Chondrocyte (in vitro differentiated cells): ENCODE measurements around the gene ARHGEF5. TPM values are rescaled to one million over a fixed set of nuclear protein-coding genes. Genes with fewer than 3 reads are reported as not detected.

ENCODE experiments used
- DNase-seq: peaks from one replicate; pipeline ENCODE4 v3.0.0; 2021; ENCODE audit warnings: mixed read lengths, low spot score
- H3K27ac Mint-ChIP-seq: one replicate; pipeline ENCODE4 v1.8.0; 2021; ENCODE audit warnings: mild to moderate bottlenecking, moderate library complexity, mixed read lengths; ENCODE audit not compliant: unreplicated experiment
- H3K27me3 Mint-ChIP-seq: 2 replicates; pipeline ENCODE4 v1.8.0; 2021; ENCODE audit warnings: low read depth, mixed read lengths
- H3K36me3 Mint-ChIP-seq: 2 replicates; pipeline ENCODE4 v1.8.0; 2021; ENCODE audit warnings: low read depth, mixed read lengths
- H3K4me1 Mint-ChIP-seq: 2 replicates; pipeline ENCODE4 v1.8.0; 2021; ENCODE audit warnings: low read depth, mild to moderate bottlenecking, mixed read lengths
- H3K4me3 Mint-ChIP-seq: one replicate; pipeline ENCODE4 v1.8.0; 2021; ENCODE audit warnings: mild to moderate bottlenecking, moderate library complexity, mixed read lengths; ENCODE audit not compliant: unreplicated experiment
- H3K9me3 Mint-ChIP-seq: 2 replicates; pipeline ENCODE4 v1.8.0; 2021; ENCODE audit warnings: low read depth, mixed read lengths
- CTCF ChIP-seq: fragments of 200-600 bp; sonication (generic); IDR thresholded peaks from 2 replicates; pipeline ENCODE4 v1.5.0; 2021; ENCODE audit warnings: antibody characterized with exemption, mild to moderate bottlenecking, moderate library complexity
- total RNA-seq: library from RNA; stranded (reverse); gene quantifications from 3 replicates; pipeline ENCODE4 v1.2.1, GENCODE V29; 2021

The ARHGEF5 gene
- total RNA-seq, 1 donor from 2014 or later = 7.2 TPM

GRCh38 chr7:144388950-144389349, 33.7 kb downstream of the ARHGEF5 start:
- DNase-seq = no peak
- no peak for TF ChIP-seq CTCF

GRCh38 chr7:144390481-144390880, 35.3 kb downstream of the ARHGEF5 start:
- DNase-seq = no peak
- no peak overlapping the region for H3K27ac Mint-ChIP-seq
- no peaks in the 10 kb centered on the region for H3K9me3 Mint-ChIP-seq
- peaks cover 26% of the 10 kb centered on the region for H3K4me1 Mint-ChIP-seq
- H3K27me3 Mint-ChIP-seq = peaks cover 5% of the 10 kb centered on the region
- TF ChIP-seq CTCF = no peak
- no peaks in the 10 kb centered on the region for H3K36me3 Mint-ChIP-seq
- no peak overlapping the region for H3K4me3 Mint-ChIP-seq

More at GRCh38 chr7:144388950-144389349, 33.7 kb downstream of the ARHGEF5 start:
- no peaks in the 10 kb centered on the region for H3K36me3 Mint-ChIP-seq
- no peak overlapping the region for H3K27ac Mint-ChIP-seq
- peaks cover 3% of the 10 kb centered on the region for H3K27me3 Mint-ChIP-seq
- peaks cover 41% of the 10 kb centered on the region for H3K4me1 Mint-ChIP-seq
- no peak overlapping the region for H3K4me3 Mint-ChIP-seq
- no peaks in the 10 kb centered on the region for H3K9me3 Mint-ChIP-seq

GRCh38 chr7:144391014-144391413, 35.8 kb downstream of the ARHGEF5 start:
- Mint-ChIP-seq H3K9me3 (no peaks in the 10 kb centered on the region), H3K4me3 (no peak overlapping the region), H3K27ac (no peak overlapping the region), H3K36me3 (no peaks in the 10 kb centered on the region), H3K4me1 (peaks cover 26% of the 10 kb centered on the region), H3K27me3 (peaks cover 10% of the 10 kb centered on the region)
- TF ChIP-seq CTCF = no peak
- DNase-seq = no peak

- Mint-ChIP-seq H3K36me3 (no peaks in the 10 kb centered on the region), H3K4me3 (peak overlapping the region; percentile 52), H3K9me3 (no peaks in the 10 kb centered on the region), H3K27ac (no peak overlapping the region), H3K27me3 (peaks cover 18% of the 10 kb centered on the region), H3K4me1 (peaks cover 20% of the 10 kb centered on the region)
- TF ChIP-seq CTCF = peak; percentile 89
- DNase-seq = no peak
These were observed 36.6 kb downstream of the ARHGEF5 start for GRCh38 chr7:144391823-144392255.

GRCh38 chr7:144397086-144397485, 41.9 kb downstream of the ARHGEF5 start:
- TF ChIP-seq CTCF = no peak
- Mint-ChIP-seq H3K4me3 (no peak overlapping the region), H3K27me3 (peaks cover 35% of the 10 kb centered on the region), H3K27ac (no peak overlapping the region), H3K9me3 (no peaks in the 10 kb centered on the region), H3K36me3 (no peaks in the 10 kb centered on the region), H3K4me1 (no peaks in the 10 kb centered on the region)
- no peak for DNase-seq
